NT2/D1 (cell line): Measurements from ENCODE around the gene GMDS.
"Not testable (repeated sequence)": the region's sequence is repeated elsewhere in the genome, so short reads cannot be mapped to it uniquely, and the experiment has no call there.

ENCODE experiments used
- DNase-seq: peaks from one replicate; pipeline ENCODE4 v3.0.0-alpha.2; 2011; ENCODE audit warnings: low read depth, low spot score
- H3K27me3 ChIP-seq: 2 replicates; pipeline ENCODE4 v1.6.0; 2011; ENCODE audit warnings: mild to moderate bottlenecking; ENCODE audit not compliant: insufficient read length, insufficient read depth
- H3K36me3 ChIP-seq: 2 replicates; pipeline ENCODE4 v1.6.1; 2011; ENCODE audit warnings: mild to moderate bottlenecking, low read length, mixed read lengths; ENCODE audit not compliant: insufficient read depth, insufficient read length
- H3K4me1 ChIP-seq: 2 replicates; pipeline ENCODE4 v1.5.1; 2011; ENCODE audit not compliant: insufficient read depth, insufficient read length
- H3K4me3 ChIP-seq: 2 replicates; pipeline ENCODE4 v1.5.1; 2011; ENCODE audit warnings: low read depth; ENCODE audit not compliant: insufficient read length
- H3K9ac ChIP-seq: 2 replicates; pipeline ENCODE4 v1.6.0; 2011; ENCODE audit warnings: low read depth; ENCODE audit not compliant: insufficient read length
- H3K9me3 ChIP-seq: 2 replicates; pipeline ENCODE4 v1.5.1; 2011; ENCODE audit warnings: mild to moderate bottlenecking, low read length; ENCODE audit not compliant: insufficient read depth
- SUZ12 ChIP-seq: IDR thresholded peaks from 2 replicates; pipeline ENCODE4 v1.6.1; 2011; ENCODE audit not compliant: insufficient read length, insufficient read depth; ENCODE audit errors: extremely low read depth
- YY1 ChIP-seq: IDR thresholded peaks from 2 replicates; pipeline ENCODE4 v1.6.1; 2011; ENCODE audit not compliant: insufficient read length, insufficient read depth
- ZNF274 ChIP-seq: IDR thresholded peaks from 2 replicates; pipeline ENCODE4 v1.6.1; 2011; ENCODE audit warnings: mild to moderate bottlenecking, low read depth, low read length

The GMDS gene

DNA sequence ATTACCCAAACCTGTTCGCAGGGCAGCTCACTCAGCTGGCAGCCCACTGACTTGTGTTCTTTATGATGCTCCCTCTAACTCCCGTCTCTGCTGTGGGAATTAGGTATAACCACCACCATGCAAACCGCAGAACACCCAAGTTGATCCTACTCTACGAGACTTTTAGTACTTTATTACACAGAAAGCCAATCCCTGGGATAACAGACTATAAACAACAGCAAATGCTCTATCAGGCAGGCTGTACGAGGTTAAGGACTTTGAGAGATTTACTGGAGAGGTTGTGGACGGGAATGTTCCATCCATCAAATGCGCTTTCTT, 394.6 kb downstream of the GMDS start:
- H3K4me3 ChIP-seq, result no peak overlapping the region
- H3K9me3 ChIP-seq, result peaks cover 3% of the 10 kb centered on the region; the same call in 1 of the 2 replicates
- no peaks in the 10 kb centered on the region for H3K36me3 ChIP-seq
- DNase-seq, result no peak
- no peaks in the 10 kb centered on the region for H3K4me1 ChIP-seq
- H3K27me3 ChIP-seq, result no peaks in the 10 kb centered on the region
- no peak overlapping the region for H3K9ac ChIP-seq
- TF ChIP-seq YY1 (no peak), ZNF274 (no peak), SUZ12 (no peak)

DNA sequence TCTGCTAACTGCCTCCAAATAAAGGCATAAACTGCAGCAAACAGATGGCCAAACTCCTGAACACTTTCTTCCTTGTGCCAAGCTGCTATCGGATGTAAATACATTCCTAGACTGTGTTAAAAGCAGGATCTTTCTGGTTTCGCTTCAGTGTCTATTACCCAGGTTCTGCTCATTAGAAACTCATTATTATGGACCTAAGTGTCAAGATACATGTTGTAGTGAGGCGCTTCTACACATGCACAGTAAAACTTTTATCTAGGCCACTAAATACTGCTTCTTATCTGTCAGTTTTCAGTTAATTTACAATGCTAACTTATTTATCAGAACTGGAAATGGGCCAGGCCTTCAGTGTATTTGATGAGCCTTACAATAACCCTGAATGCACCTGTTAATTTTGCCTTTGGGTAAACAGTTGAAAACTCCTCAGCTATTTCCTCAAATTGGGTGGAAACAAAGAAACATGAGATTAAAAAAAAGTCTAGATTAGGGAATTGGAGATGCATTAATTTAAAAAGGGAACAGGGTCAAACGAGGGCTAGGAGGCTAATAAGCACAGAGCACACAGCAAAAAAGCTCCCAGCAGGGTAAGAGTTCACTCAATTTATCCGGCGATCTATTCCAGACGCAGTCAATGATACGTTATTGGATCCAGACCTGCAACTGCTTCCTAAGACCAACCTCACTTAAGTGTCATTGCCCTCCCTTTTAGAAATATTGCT, 395.1 kb downstream of the GMDS start:
- Histone ChIP-seq H3K27me3 (no peaks in the 10 kb centered on the region), H3K4me3 (no peak overlapping the region), H3K9ac (no peak overlapping the region), H3K9me3 (peaks cover 7% of the 10 kb centered on the region; the same call in 1 of the 2 replicates), H3K4me1 (no peaks in the 10 kb centered on the region), H3K36me3 (no peaks in the 10 kb centered on the region)
- no peak for DNase-seq
- TF ChIP-seq YY1, result no peak
- no peak for TF ChIP-seq SUZ12
- TF ChIP-seq ZNF274, result no peak

DNA sequence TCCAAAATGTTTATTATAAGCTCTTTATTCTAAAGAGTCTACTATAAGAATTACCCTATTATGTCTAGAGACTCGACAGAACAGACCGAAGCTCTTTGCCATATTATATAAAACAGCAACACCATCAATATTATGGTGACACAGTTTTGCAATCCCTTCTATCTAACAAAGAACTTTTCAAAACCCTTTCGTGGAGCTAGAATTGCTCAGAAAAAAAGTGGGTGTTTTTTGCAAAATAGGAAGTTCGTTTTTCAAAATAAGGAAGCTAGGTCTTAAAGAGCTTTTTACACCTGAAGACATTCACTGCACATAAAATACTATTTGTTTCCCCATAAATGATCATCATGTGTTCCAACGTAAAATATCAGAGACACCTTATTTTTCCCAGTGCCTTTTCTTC, 395.7 kb downstream of the GMDS start:
- H3K9ac ChIP-seq, result no peak overlapping the region
- DNase-seq, result no peak
- no peak overlapping the region for H3K4me3 ChIP-seq
- peaks cover 11% of the 10 kb centered on the region; the same call in 1 of the 2 replicates for H3K9me3 ChIP-seq
- no peak for TF ChIP-seq YY1
- TF ChIP-seq SUZ12, result no peak
- TF ChIP-seq ZNF274, result no peak
- no peaks in the 10 kb centered on the region for H3K36me3 ChIP-seq
- H3K4me1 ChIP-seq, result no peaks in the 10 kb centered on the region
- no peaks in the 10 kb centered on the region for H3K27me3 ChIP-seq

DNA sequence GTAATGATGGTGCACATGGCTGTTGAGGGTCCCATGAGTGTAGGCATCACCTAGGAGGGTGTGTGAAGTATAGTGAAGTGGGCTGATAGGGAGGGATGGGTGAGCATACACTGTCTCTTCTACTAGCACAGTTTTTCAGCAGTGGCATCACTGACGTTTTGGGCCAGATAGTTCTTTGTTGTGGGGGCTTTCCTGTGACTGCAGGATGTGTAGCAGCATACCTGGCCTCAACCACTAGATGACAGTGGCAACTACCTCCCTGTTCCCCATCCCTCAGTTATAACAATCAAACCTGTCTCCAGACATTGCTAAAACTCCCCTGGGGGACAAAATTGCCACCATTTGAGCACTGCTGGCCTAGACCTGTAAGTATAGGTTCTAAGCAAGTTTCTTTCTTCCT, 396.7 kb downstream of the GMDS start:
- Histone ChIP-seq H3K4me1 (no peaks in the 10 kb centered on the region), H3K27me3 (no peaks in the 10 kb centered on the region), H3K4me3 (no peak overlapping the region), H3K9ac (no peak overlapping the region), H3K36me3 (no peaks in the 10 kb centered on the region), H3K9me3 (peaks cover 11% of the 10 kb centered on the region; the same call in 1 of the 2 replicates)
- DNase-seq, result no peak
- TF ChIP-seq ZNF274, result no peak
- no peak for TF ChIP-seq SUZ12
- TF ChIP-seq YY1, result no peak

DNA sequence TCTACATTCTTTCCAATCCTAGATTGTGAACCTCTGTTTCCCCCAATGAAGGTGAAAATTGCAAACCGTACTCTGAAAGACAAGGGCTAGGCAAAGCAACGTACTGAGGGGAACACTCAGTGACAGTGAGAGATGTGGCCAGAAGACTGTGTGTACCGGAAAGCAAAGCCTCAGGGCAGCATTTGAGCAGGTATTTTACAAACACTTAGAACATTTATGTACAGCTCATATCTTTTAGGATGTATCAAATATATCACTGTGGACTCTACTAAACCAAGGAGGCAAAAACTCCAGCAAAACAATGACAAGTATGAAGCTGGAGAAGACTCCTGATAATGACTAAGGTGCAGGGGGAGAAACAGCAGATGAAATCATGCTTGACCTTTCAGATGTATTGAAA, 398.8 kb downstream of the GMDS start:
- no peaks in the 10 kb centered on the region for H3K36me3 ChIP-seq
- H3K27me3 ChIP-seq, result no peaks in the 10 kb centered on the region
- no peaks in the 10 kb centered on the region for H3K4me1 ChIP-seq
- H3K4me3 ChIP-seq, result no peak overlapping the region
- H3K9me3 ChIP-seq, result peaks cover 11% of the 10 kb centered on the region; the same call in 1 of the 2 replicates
- DNase-seq, result no peak
- no peak for TF ChIP-seq SUZ12
- no peak for TF ChIP-seq ZNF274
- TF ChIP-seq YY1, result no peak
- H3K9ac ChIP-seq, result no peak overlapping the region

DNA sequence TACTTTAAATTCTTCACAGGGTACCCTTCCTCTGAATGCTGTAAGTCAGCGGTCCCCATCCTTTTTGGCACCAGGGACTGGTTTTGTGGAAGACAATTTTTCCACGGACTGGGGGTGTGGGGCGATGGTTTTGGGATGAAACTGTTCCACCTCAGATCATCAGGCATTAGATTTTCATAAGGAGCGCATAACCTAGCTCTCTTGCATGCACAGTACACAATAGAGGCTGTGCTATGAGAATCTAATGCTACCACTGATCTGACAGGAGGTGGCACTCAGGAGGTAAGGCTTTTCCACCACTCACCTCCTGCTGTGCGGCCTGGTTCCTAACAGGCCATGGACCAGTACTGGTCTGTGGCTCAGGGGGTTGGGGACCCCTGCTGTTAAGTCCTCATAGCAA, 399.9 kb downstream of the GMDS start:
- peaks cover 11% of the 10 kb centered on the region; the same call in 1 of the 2 replicates for H3K9me3 ChIP-seq
- not testable (repeated sequence) for H3K27me3 ChIP-seq, H3K4me3 ChIP-seq, H3K4me1 ChIP-seq, H3K36me3 ChIP-seq, DNase-seq, H3K9ac ChIP-seq

DNA sequence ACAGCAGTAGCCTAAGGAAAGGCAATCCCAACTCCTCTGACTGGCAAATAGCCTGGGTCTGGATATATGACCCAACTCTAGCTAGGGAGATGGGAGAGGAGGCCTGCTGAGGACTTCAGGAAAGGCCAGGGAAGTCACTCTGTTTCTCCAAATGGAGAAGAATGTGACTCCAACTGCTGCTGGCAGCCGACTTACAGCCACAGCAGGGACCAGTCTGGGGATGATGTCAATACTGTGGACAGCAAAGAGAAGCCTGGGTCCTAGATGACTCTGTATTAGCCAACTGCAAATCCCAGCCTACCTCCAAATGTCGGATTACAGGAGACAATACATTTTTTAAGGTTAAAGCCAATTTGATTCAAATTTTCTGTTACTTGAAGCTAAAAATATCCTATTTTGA, 403.1 kb downstream of the GMDS start:
- TF ChIP-seq ZNF274 (no peak), SUZ12 (no peak), YY1 (no peak)
- Histone ChIP-seq H3K9me3 (peaks cover 11% of the 10 kb centered on the region; the same call in 1 of the 2 replicates), H3K4me1 (no peaks in the 10 kb centered on the region), H3K4me3 (no peak overlapping the region), H3K36me3 (no peaks in the 10 kb centered on the region), H3K9ac (no peak overlapping the region), H3K27me3 (no peaks in the 10 kb centered on the region)
- no peak for DNase-seq

DNA sequence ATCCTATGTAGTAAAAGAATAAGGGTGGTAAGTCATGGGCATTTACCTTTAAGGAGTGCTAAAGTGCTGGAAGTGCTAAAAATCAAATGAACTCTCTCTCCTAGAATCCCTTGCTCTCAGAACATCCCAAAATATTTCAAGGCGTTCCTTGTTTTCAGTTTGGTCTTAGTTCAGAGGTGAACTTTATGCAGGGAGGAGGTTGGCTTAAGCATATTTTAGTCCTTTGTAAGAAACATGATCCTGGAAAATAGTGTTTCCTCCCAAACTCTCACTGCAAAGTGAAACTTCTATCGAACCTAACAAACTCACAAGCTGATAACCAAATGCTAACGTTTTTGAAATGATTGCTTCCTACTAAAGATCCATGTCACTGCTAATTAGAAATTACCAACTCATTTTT, 404.3 kb downstream of the GMDS start:
- DNase-seq, result no peak
- Histone ChIP-seq H3K9ac (no peak overlapping the region), H3K9me3 (peaks cover 11% of the 10 kb centered on the region; the same call in 1 of the 2 replicates), H3K4me1 (no peaks in the 10 kb centered on the region), H3K36me3 (no peaks in the 10 kb centered on the region), H3K4me3 (no peak overlapping the region), H3K27me3 (no peaks in the 10 kb centered on the region)
- TF ChIP-seq SUZ12, result no peak
- no peak for TF ChIP-seq YY1
- no peak for TF ChIP-seq ZNF274
